Measurements from ENCODE around the gene SUFU.

Gene SUFU

DNA sequence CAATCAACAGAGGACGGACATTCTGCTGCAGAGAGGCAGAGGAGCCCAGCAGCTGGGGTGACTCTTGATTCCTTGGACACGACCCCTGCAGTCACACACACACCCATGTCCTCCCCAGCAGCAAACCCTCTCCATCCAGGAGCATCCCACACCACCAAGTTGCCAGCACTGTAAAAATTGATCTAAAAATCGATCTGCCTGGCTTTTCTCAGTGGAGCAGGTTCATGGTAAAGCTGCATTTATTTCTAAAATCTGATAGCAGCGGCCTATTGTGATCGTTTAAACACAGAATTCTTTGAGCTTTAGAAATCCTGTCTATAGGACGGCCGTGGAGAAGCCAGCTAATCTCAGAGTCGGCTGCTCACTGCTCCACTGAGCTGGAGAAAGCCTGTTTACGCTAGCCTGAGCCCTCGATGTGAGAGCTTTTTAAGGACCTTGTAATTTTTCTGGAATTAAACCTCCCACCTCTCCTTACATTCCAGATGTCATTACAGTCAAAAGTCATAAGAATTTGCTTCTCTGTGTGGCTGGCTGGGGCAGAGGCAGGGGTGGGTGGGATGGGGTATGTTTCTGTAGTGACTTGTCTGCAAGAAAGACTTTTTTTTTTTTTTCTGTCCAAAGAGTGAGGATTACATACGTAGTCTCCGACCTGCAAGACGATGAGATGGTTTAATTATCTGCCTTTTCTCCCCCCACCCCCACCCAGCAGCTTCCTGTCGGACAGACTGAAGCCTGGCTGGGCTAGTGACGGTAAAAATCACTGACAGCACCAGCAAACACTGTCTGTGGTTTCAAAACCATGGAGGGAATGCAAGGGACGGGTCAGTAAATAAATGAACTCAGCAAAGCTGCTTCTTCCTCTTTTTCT lies 172.1 kb downstream of the SUFU start:
- DNase-seq, result no peak

DNA sequence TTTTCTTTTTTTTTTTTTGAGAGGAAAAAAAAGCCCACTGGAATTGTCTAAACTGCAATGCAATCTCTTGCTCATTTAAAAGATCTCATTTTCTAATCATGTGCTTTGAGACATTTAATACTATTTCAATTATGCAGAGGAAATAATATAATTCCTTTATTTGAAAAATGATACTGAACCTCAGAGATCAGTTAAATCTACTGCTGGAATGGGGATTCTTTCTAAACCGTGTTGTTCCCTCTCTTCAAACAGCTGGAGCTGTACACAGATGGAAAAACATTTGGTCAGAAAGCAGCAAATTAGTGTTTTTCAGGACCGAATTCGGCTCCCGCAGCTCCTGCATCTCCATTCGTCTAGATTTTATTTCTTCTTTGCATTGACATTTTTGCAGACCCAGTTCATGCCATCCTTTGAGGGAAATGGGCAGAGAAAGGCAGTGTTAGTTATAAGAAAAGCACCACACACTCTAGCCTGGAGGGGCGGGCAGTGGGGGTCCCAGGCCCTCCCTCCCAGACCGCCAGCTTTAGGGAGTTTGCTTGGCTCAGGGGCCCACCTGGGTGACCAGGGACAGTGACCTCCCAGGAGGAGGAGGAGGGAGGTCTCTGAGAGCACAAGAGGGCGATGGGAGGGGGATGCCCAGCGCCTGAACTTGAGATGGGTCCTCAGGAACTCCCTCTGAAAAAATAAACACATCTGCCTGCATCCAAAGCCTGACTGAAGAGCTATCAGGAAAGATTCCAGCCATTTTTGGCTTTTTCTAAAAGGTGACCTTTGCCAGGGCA lies 173.0 kb downstream of the SUFU start:
- DNase-seq, result no peak

DNA sequence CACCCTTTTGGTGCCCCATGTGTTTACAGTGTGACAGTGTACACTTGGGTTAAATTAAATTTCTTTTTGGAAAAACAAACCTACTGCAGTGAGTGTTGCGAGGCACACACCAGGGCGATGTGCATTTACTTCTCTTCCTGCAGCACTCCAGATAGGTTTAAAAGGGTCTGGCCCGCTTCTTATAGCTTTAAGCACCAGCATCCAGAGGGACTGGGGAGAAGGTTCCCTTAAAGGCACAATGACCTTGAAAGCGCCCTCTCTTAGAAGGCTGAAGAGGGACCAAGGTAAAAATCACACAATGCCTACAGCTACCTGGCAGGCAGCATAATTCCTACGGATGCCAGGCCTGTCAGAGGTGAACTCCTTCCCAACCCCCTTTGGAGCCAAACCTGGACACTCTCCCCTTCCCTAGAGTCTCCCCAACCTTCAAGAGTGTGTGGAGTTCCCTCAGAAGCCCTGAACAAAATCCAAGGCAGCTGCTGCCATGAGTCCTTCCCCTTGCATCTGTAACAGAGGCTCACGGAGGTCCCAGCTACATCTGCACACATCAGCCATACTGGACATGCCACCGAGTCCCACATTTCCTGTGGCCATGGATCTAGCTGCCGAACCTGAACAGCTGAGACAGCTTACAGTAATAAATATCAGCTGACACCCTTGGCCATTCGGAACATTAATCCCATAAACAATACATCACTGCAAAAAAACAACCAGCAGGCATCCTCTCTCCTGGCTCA lies 173.7 kb downstream of the SUFU start:
- no peak for DNase-seq

DNA sequence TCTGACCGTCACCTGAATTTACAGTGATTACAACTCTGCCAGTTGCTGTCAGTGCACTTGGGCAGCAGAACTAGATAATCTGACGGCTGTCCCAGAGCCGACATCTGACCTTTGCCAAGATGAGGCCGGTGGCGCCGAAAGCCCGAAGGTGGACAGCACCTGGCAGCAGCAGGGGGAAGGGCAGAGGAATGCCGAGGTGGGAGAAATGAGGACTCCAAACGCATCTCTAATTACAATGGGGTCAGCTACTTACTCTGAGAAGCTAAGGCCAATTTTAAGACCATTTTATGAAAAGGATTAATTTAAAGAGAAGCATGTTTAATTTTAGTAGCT lies 174.3 kb downstream of the SUFU start:
- no peak for DNase-seq

DNA sequence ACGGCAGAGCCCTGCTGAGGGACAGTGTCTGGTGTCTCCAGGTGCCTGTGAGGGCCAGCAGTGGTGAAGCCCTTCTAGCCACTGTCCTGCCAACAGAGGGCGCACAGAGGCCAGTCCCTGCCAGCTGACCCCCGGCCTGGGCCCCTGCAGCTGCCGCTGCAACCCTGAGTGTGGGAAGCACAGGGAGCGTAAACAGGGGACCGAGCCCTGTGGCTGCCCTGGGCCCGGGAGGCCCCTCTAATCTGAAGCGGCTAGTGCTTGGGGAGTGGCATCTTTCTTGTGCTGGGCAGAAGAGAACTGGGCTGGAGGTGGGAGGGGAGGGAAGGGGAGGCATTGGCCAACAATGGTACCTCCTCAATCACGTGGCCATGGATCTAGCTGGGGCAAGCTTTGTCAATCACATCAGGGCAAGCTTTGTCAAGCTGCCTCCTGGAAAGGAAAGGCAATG lies 175.1 kb downstream of the SUFU start:
- no peak for DNase-seq

DNA sequence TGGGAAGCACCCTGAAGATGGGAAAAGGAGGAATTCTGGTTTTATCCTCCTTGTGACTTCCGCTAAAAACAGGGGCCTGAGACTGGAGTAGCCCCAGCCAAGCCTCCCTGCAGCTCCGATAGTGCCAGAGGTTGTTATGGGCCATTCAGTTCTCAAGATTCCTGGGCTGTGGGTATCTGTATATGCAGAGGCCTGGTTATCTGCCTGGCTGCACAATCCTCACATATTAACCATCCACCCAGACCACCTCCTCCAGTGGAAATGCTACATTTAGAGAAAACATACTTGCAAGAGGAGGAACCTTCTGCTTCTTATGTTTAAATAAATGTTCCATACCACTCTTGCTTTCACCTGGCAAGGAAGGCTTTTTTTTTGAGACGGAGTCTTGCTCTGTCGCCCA lies 175.8 kb downstream of the SUFU start:
- DNase-seq, result no peak

DNA sequence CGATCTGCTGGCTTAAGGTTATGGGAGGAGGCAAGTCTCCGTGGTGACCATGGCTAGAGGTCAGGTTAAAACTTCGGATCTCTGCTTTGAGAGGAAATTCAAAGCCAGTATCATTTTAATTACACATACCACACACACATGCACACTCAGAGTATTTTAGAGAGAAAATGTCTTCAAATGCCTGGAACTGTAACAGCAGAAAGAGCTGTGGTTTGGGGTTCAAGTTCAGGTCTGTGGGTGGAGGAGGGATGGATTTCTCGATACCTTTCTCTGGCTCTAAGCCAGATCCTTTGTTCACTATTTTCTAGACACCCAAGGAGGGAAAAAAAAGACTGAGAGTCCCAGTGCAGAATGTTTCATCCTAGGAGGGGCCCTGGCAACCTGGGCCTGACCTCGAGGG lies 177.9 kb downstream of the SUFU start:
- no peak for DNase-seq

DNA sequence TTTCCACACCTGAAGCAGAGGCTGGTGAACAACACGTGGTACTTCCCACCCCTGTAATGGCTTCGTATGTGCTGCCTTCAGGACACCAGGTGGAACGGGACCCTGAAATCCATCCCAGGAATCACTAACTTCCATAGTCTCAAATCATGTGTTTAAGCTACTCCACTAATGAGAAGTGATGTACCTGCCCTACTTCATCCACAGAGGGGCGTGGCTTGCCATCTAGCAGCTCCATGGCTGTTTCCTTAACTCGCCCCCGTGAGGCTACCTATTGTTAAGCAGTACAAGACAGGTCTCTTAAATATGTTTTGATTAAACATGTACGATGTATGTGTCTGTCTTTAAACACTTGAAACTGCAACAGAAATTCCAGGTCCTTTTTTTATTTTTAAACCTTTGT lies 178.6 kb downstream of the SUFU start:
- DNase-seq, result no peak

DNA sequence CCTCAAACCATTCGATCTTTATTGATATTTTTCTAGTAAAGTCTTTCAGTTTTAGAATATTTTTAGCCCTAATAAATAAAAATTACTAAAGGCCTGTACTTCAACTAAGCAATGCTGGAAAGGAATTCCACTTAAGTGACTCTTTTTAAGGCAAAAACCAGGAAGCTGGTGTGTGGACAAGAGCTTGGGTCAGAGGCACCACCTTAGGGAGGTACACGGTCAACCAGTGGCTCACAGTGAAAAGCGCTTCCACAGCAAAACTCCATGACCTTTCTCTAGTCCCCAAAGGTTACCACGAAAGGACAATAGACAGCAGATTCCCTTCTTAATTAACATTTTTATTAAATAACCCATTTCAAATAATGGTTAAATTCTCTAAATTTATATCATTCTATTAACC lies 179.2 kb downstream of the SUFU start:
- no peak for DNase-seq

All from activated naive CD4-positive, alpha-beta T cell treated with anti-CD3 and anti-CD28 coated beads, Interleukin-2, amount 50 U/mL, for 16 hours (primary cell).